ENCODE results near the gene PRDX2.
A peak's percentile ranks its signal among the peaks of the same experiment; 100 is the strongest.

Gene PRDX2

GRCh38 chr19:12759686-12760085 is 41.9 kb downstream of the PRDX2 start:
- H3K4me3 ChIP-seq (ENCODE audit: control insufficient read depth, low read depth, low read length) = no peak overlapping the region
- no peak for DNase-seq (ENCODE audit: low read depth)
- TF ChIP-seq CTCF (IDR thresholded peaks at IDR 0.05; ENCODE audit: control insufficient read depth, insufficient read depth, low read depth, low read length, missing control alignments) = no peak

- H3K4me3 ChIP-seq (ENCODE audit: control insufficient read depth, low read depth, low read length) = peak overlapping the region; percentile 34
- TF ChIP-seq CTCF (IDR thresholded peaks at IDR 0.05; ENCODE audit: control insufficient read depth, insufficient read depth, low read depth, low read length, missing control alignments) = peak; percentile 71
- no peak for DNase-seq (ENCODE audit: low read depth)
Measured at GRCh38 chr19:12757544-12758274, 43.9 kb downstream of the PRDX2 start.

DNA sequence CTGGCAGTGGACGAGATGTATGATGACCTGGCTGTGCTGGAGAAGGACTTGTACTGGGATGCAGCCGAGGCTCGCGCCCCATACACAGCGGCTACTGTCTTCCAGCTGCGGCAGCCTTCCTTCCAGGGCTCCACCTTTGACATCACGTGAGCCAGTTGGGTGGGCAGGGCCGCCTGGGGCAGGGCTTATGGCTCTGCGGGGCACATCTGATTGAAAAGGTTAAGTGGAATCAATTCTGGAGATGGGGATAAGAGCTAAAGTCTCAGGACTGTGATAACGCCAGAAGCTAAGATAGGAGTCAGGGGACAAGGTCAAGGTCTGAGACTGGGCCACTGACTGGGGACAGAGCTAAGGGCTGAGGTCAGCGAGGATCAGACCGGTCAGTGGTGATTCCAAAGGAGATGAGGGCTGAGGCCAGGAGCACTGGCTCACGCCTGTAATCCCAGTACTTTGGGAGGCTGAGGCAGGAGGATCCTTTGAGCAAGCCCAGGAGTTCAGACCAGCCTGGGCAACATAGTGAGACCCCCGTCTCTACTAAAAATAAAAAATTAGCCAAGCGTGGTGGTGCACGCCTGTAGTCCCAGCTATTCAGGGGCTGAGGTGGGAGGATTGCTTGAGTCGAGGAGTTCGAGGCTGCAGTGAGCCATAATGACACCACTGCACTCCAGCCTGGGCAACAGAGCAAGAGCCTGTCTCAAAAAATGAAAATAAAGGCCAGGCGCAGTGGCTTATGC is 45.3 kb downstream of the PRDX2 start:
- DNase-seq (ENCODE audit: low read depth) = no peak
- no peak for TF ChIP-seq CTCF (IDR thresholded peaks at IDR 0.05; ENCODE audit: control insufficient read depth, insufficient read depth, low read depth, low read length, missing control alignments)
- H3K4me3 ChIP-seq (ENCODE audit: control insufficient read depth, low read depth, low read length) = no peak overlapping the region

- no peak overlapping the region for H3K4me3 ChIP-seq (ENCODE audit: control insufficient read depth, low read depth, low read length)
- DNase-seq (ENCODE audit: low read depth) = no peak
- no peak for TF ChIP-seq CTCF (IDR thresholded peaks at IDR 0.05; ENCODE audit: control insufficient read depth, insufficient read depth, low read depth, low read length, missing control alignments)
Measured at GRCh38 chr19:12754465-12755196, 47.0 kb downstream of the PRDX2 start.

DNA sequence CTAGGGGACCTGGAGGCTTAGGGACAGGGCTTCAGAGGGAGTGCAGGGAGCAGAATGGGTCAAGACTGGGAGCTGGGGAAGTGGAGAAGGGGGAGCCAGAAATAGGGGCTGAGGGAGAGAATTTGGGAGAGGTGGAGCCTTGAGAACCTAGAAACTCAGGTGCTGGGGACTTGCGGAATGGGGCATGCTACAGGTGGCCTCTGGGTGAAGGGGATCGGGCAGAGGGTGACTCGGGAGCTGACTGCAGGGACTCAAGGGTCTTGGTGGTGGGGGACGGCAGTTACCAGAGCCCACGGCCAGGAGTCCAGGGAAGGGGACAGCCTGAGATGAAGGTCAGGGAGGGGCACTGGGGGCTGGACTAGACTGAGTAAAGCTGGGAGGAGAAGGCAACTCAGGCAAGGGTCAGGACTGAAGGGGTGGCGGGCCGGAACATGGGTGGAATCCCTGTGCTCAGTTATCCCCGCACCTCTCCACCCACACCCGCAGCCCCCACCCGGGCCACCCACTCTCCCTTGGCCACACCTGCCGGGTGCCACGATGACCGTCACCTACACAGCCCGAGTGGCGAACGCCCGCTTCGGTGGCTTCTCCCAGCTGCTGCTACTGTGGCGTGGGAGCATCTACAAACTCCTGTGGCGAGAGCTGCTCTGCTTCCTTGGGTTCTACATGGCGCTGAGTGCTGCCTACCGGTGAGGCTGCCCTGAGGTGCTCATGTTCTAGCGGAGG is 49.4 kb downstream of the PRDX2 start:
- DNase-seq (ENCODE audit: low read depth) = no peak
- TF ChIP-seq CTCF (IDR thresholded peaks at IDR 0.05; ENCODE audit: control insufficient read depth, insufficient read depth, low read depth, low read length, missing control alignments) = no peak
- H3K4me3 ChIP-seq (ENCODE audit: control insufficient read depth, low read depth, low read length) = no peak overlapping the region

GRCh38 chr19:12751635-12752034 is 50.0 kb downstream of the PRDX2 start, which contains the start of gene BEST2:
TSS of gene BEST2 (plus strand) at chr19:12751791. CDS start at chr19:12752593, 802 bp downstream.
- no peak within 1 kb of the TSS for H3K4me3 ChIP-seq (ENCODE audit: control insufficient read depth, low read depth, low read length)
- no peak for TF ChIP-seq CTCF (IDR thresholded peaks at IDR 0.05; ENCODE audit: control insufficient read depth, insufficient read depth, low read depth, low read length, missing control alignments)
- no peak for DNase-seq (ENCODE audit: low read depth)

Measured in AG09309 (cell line).